Lower leg skin (tissue), 3 donors: ENCODE measurements around the gene HABP2.

Experiments used
- CTCF ChIP-seq, 3 donors: fragments of 450-650 bp; IDR thresholded peaks; one replicate each; pipeline ENCODE4 v1.5.1; 2016; ENCODE audit warnings: antibody characterized with exemption in 3 of 3, mild to moderate bottlenecking in 3 of 3, moderate library complexity in 2 of 3
- POLR2A ChIP-seq, 2 donors: fragments of 450-650 bp; IDR thresholded peaks; one replicate each; pipeline ENCODE4 v1.6.1; 2016 to 2017; ENCODE audit warnings: antibody characterized with exemption in 2 of 2, mild to moderate bottlenecking in 1 of 2, moderate library complexity in 1 of 2

GRCh38 chr10:113585949-113586348, 33.1 kb downstream of the HABP2 start:
- TF ChIP-seq CTCF (IDR thresholded peaks at IDR 0.05) (no peak), POLR2A (IDR thresholded peaks at IDR 0.05) (no peak)
